ENCODE data around the gene SDHD. TPM values are rescaled to one million over a fixed set of nuclear protein-coding genes. Genes with fewer than 3 reads are reported as not detected.

Gene SDHD
- total RNA-seq, 1 experiment from 2014 or later, result 200 TPM

Other genes starting within 250 kb of the SDHD start
- gene ALG9, start 215.3 kb upstream of the SDHD start, total RNA-seq (2014; rRNA removed; shearing (Covaris generic)), result 33.6 and 39.0 TPM in 2 replicates
- 2.0 and 2.2 TPM in 2 replicates for gene FDXACB1, start 207.7 kb upstream of the SDHD start, total RNA-seq (2014; rRNA removed; shearing (Covaris generic))
- 39.3 and 40.6 TPM in 2 replicates for gene CFAP68, start 207.3 kb upstream of the SDHD start, total RNA-seq (2014; rRNA removed; shearing (Covaris generic))
- 5.0 and 9.9 TPM in 2 replicates for gene CRYAB, start 175.1 kb upstream of the SDHD start, total RNA-seq (2014; rRNA removed; shearing (Covaris generic))
- not detected in 2 replicates for gene HSPB2, start 174.1 kb upstream of the SDHD start, total RNA-seq (2014; rRNA removed; shearing (Covaris generic))
- not detected in 2 replicates for gene C11orf52, start 168.0 kb upstream of the SDHD start, total RNA-seq (2014; rRNA removed; shearing (Covaris generic))
- gene DIXDC1, start 149.5 kb upstream of the SDHD start, total RNA-seq (2014; rRNA removed; shearing (Covaris generic)), result 5.3 and 5.4 TPM in 2 replicates
- 50.2 and 51.1 TPM in 2 replicates for gene DLAT, start 61.5 kb upstream of the SDHD start, total RNA-seq (2014; rRNA removed; shearing (Covaris generic))
- 1.1 TPM in 2 replicates for gene PIH1D2, start 12.9 kb upstream of the SDHD start, total RNA-seq (2014; rRNA removed; shearing (Covaris generic))
- gene NKAPD1, start 12.6 kb upstream of the SDHD start, total RNA-seq (2014; rRNA removed; shearing (Covaris generic)), result 21.6 and 24.1 TPM in 2 replicates
- 73.0 and 82.7 TPM in 2 replicates for gene TIMM8B, start 117 bp upstream of the SDHD start, total RNA-seq (2014; rRNA removed; shearing (Covaris generic))
- gene IL18, start 77.2 kb downstream of the SDHD start, total RNA-seq (2014; rRNA removed; shearing (Covaris generic)), result 0.71 and 1.3 TPM in 2 replicates
- gene TEX12, start 80.5 kb downstream of the SDHD start, total RNA-seq (2014; rRNA removed; shearing (Covaris generic)), result 0.43 and 0.48 TPM in 2 replicates
- 0.37 and 1.4 TPM in 2 replicates for gene BCO2, start 88.6 kb downstream of the SDHD start, total RNA-seq (2014; rRNA removed; shearing (Covaris generic))
- 46.1 and 59.4 TPM in 2 replicates for gene PTS, start 139.6 kb downstream of the SDHD start, total RNA-seq (2014; rRNA removed; shearing (Covaris generic))
- gene PLET1, start 174.0 kb downstream of the SDHD start, total RNA-seq (2014; rRNA removed; shearing (Covaris generic)), result not detected in 2 replicates

Measured in SK-MEL-5 (cell line).